A673 (cell line): ENCODE measurements around the gene PADI1. TPM values are rescaled to one million over a fixed set of nuclear protein-coding genes. Genes with fewer than 3 reads are reported as not detected.

Experiments
- BruUV-seq: library from RNA; stranded (reverse); fragments of 400-500 nt; replicated peaks from 2 replicates; lab custom pipeline; 2021; lab: Mats Ljungman, UMichigan
- CTCF ChIA-PET: fragments of 300-600 bp; sonication (Branson Sonifier 250); formaldehyde crosslinking; loops from one replicate; lab custom pipeline; 2022; ENCODE audit warnings: antibody characterized with exemption; lab: Charles Lee
- POLR2A ChIA-PET: fragments of 300-600 bp; sonication (Branson Sonifier 250); formaldehyde crosslinking; loops from one replicate; lab custom pipeline; 2022; ENCODE audit warnings: antibody characterized with exemption; ENCODE audit not compliant: low non-redundant PET; lab: Charles Lee
- DNase-seq: peaks from one replicate; pipeline ENCODE4 v3.0.0-alpha.2; 2015; ENCODE audit warnings: low spot score
- H3K27ac ChIP-seq: fragments of 200-600 bp; sonication (generic); 2 replicates; pipeline ENCODE4 v1.5.1; 2016; ENCODE audit warnings: mixed run types, low read depth, mild to moderate bottlenecking, mixed read lengths, antibody characterized with exemption, low read length; ENCODE audit not compliant: poor library complexity, severe bottlenecking
- H3K27me3 ChIP-seq: fragments of 200-600 bp; sonication (generic); replicated peaks from 2 replicates; pipeline ENCODE4 v1.6.1; 2017; ENCODE audit warnings: mixed run types, low read depth, mild to moderate bottlenecking, mixed read lengths, antibody characterized with exemption, low read length; ENCODE audit not compliant: insufficient read depth, poor library complexity
- H3K36me3 ChIP-seq: fragments of 200-600 bp; sonication (generic); 2 replicates; pipeline ENCODE4 v1.6.1; 2016; ENCODE audit warnings: mixed run types, mild to moderate bottlenecking, mixed read lengths, antibody characterized with exemption, low read length; ENCODE audit not compliant: insufficient read depth, poor library complexity, severe bottlenecking
- H3K4me1 ChIP-seq: fragments of 200-600 bp; sonication (generic); 2 replicates; pipeline ENCODE4 v1.6.1; 2017; ENCODE audit warnings: mixed run types, mild to moderate bottlenecking, mixed read lengths, antibody characterized with exemption, low read length; ENCODE audit not compliant: insufficient read depth, poor library complexity, severe bottlenecking
- H3K4me3 ChIP-seq: fragments of 200-600 bp; sonication (generic); 2 replicates; pipeline ENCODE4 v1.5.1; 2016; ENCODE audit warnings: low read depth, mixed run types, mild to moderate bottlenecking, mixed read lengths, low read length; ENCODE audit not compliant: poor library complexity, severe bottlenecking
- H3K9me3 ChIP-seq: fragments of 200-600 bp; sonication (generic); 2 replicates; pipeline ENCODE4 v1.6.1; 2016; ENCODE audit warnings: mixed run types, low read depth, mild to moderate bottlenecking, mixed read lengths, antibody characterized with exemption, low read length; ENCODE audit not compliant: poor library complexity, severe bottlenecking
- EZH2 ChIP-seq: fragments of 200-600 bp; sonication (generic); IDR thresholded peaks from 2 replicates; pipeline ENCODE4 v1.6.1; 2017; ENCODE audit warnings: borderline replicate concordance, low read depth, mild to moderate bottlenecking, mixed read lengths, antibody characterized with exemption, low read length; ENCODE audit not compliant: poor library complexity, severe bottlenecking
- intact Hi-C: fragments of 100-400 bp; cut with micrococcal nuclease; formaldehyde crosslinking; loops from one replicate; pipeline ENCODE4 v1.10.0; 2022; ENCODE audit not compliant: unreplicated experiment
- total RNA-seq: library from RNA; stranded (reverse); gene quantifications from 2 replicates; pipeline ENCODE4 v1.2.3, GENCODE V29; 2021
- TF ChIP-seq, protein P1 (sequence below): fragments of 300-800, 200-600 bp; sonication (generic); conservative IDR thresholded peaks from 2 replicates; pipeline ENCODE4 v1.5.1; 2017; ENCODE audit warnings: low read depth, mild to moderate bottlenecking, antibody characterized with exemption, low read length, moderate library complexity, mixed read lengths

Gene PADI1
- total RNA-seq, 1 experiment from 2014 or later, result 0.56 TPM

DNA sequence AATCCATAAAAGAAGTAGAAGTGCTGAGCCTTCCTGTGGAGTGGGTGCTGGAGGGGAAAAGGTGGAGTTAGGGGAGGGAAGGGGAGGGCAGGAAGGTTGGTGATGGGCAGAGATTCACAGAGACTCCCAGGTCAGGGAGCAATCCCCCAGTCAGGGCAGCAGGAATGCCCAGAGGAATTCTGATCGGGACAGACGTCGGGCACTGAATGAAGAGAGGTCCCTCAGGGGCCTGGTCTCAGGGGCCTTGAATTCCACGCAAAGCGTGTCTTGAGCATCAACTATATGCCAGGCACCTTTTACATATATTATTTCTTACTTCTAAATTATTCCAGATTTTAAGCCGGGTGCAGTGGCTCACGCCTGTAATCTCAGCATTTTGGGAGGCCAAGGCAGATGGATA is 7.2 kb upstream of the PADI1 start:
- intact Hi-C loops, result no loop called here

DNA sequence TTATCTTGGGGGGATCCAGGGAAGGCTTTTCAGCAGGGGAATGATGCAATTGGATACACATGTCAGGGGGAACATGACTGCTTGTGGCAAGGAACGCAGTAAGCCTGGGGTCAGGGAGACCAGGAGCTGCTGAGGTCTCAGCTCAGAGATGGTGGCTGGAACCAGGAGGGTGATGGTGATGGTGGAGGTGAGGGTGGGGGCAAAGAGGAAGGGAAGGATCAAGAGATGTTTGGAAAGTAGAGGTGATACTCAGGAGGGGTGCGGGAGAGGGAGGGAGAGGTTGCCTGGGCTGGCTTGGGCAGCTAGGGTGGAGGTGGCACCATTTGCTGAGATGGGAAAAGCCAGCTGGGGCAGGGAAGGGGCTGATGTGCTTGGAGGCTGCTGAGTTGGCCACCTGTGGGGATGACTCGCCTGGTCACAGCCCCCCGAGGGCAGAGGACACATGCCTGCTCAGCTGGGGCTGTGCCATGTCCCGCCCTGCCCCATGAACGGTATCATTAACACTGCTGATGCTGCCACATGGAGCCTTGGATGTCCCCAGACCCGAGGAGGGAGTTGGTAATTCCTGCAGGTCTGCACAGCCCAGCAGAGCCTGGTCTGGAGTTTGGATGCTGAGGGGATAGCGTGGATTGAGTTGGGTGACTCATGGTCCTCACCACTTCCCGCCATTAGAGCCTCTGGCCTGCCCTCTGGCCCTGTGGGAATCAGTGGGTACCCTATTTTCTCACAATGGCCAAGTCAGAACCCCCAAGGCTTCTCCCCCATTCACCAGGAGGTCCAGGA is 6.3 kb upstream of the PADI1 start:
- intact Hi-C loops, result no loop called here
- BruUV-seq, result no TSS peak
- ChIA-PET CTCF (no interaction called here), POLR2A (no interaction called here)
- H3K4me3 ChIP-seq, result no peak overlapping the region
- H3K27me3 ChIP-seq, result no peaks in the 10 kb centered on the region
- peaks cover 7% of the 10 kb centered on the region for H3K4me1 ChIP-seq
- no peaks in the 10 kb centered on the region for H3K9me3 ChIP-seq
- TF ChIP-seq, protein P1, sequence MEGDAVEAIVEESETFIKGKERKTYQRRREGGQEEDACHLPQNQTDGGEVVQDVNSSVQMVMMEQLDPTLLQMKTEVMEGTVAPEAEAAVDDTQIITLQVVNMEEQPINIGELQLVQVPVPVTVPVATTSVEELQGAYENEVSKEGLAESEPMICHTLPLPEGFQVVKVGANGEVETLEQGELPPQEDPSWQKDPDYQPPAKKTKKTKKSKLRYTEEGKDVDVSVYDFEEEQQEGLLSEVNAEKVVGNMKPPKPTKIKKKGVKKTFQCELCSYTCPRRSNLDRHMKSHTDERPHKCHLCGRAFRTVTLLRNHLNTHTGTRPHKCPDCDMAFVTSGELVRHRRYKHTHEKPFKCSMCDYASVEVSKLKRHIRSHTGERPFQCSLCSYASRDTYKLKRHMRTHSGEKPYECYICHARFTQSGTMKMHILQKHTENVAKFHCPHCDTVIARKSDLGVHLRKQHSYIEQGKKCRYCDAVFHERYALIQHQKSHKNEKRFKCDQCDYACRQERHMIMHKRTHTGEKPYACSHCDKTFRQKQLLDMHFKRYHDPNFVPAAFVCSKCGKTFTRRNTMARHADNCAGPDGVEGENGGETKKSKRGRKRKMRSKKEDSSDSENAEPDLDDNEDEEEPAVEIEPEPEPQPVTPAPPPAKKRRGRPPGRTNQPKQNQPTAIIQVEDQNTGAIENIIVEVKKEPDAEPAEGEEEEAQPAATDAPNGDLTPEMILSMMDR, result no peak
- no peak for TF ChIP-seq EZH2
- H3K27ac ChIP-seq, result no peak overlapping the region
- DNase-seq, result no peak
- no peaks in the 10 kb centered on the region for H3K36me3 ChIP-seq

More for the DNA sequence above, 7.2 kb upstream of the PADI1 start:
- H3K4me3 ChIP-seq, result no peak overlapping the region
- DNase-seq, result no peak
- no peak for TF ChIP-seq EZH2
- TF ChIP-seq, protein P1, result no peak
- ChIA-PET CTCF (no interaction called here), POLR2A (no interaction called here)
- no peak overlapping the region for H3K27ac ChIP-seq
- H3K36me3 ChIP-seq, result no peaks in the 10 kb centered on the region
- H3K4me1 ChIP-seq, result peaks cover 16% of the 10 kb centered on the region
- no peaks in the 10 kb centered on the region for H3K27me3 ChIP-seq
- BruUV-seq, result no TSS peak
- H3K9me3 ChIP-seq, result no peaks in the 10 kb centered on the region

DNA sequence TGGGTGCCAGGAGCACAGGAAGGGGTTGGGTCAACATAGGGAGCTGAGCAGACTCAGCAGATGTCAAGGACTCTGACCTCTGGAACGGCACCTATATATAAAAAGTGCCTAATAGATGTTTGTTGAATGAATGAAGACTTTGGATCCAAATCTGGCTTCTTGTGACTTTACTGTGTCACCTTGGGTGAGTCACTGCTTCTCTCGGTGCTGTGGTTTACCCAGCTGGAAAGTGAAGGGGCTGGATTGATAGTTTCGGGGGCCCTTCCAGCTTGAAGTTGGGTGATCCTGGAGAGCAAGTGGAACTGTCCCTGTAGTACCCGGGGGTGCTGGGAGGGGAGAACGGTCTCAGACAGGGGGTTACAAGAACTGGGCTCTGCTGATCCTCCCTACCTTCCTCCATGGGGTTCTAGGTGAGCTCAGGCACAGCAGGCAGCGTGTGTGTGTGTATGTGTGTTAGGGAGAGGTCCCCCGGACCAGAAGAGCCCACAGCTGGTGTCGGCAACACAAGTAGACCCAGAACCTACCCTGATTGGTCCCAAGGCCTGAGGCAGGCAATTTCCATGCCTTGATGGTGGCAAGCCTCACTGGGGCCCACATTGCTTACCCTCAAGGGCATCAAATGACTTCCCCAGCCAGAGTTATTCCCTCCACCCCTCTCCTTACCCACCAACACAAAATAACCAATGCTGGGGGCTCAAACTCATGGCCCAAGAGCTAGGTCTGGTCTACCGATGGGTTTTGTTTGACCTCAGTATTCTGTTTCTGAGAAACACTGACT is 5.5 kb upstream of the PADI1 start:
- DNase-seq, result no peak
- H3K4me3 ChIP-seq, result no peak overlapping the region
- H3K4me1 ChIP-seq, result no peaks in the 10 kb centered on the region
- H3K9me3 ChIP-seq, result no peaks in the 10 kb centered on the region
- intact Hi-C loops, result no loop called here
- CTCF ChIA-PET, result interaction anchor here (0.5 kb wide), 1 partner anchor 259 kb away, joined by 4 read pairs; no protein-coding TSS in a partner anchor
- POLR2A ChIA-PET, result no interaction called here
- H3K36me3 ChIP-seq, result no peaks in the 10 kb centered on the region
- BruUV-seq, result no TSS peak
- no peak for TF ChIP-seq EZH2
- TF ChIP-seq, protein P1, result no peak
- H3K27me3 ChIP-seq, result no peaks in the 10 kb centered on the region
- H3K27ac ChIP-seq, result no peak overlapping the region
